ENCODE data around the gene SEC11A. TPM values are rescaled to one million over a fixed set of nuclear protein-coding genes. Genes with fewer than 3 reads are reported as not detected.

SEC11A gene
- total RNA-seq, 1 donor: 202 TPM

DNA sequence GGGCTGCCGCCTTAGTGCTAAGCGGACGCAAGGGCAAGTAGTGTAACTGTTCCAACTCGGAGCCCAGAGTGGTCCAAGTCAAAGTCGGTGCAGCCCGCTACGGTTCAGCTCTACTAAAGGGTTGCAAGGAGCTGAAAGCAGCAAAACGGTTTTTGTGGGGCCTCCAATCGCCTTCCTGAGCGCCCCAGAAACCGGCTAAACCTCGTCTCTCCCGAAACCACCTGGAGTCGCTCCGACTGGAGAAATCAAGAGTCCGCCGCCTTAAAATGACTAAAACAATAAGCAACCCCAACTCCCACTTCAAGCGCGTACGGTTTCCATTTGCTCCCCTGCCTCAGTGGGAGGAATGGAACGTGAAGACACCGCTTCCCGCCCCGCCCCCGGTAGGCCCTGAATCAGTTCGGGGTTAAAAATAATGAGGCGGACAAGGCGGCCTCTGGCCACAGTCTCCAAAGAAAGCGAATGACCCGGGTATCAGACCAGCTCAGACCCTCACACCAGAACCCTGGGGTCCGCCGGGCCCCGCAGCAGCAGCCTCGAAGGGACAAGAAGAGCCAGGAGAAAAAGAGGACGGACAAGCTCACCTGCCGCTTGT lies 401 bp downstream of the SEC11A start:
- peaks cover 11% of the 10 kb centered on the region for H3K36me3 ChIP-seq (ENCODE audit: insufficient read depth, low read length)
- no peaks in the 10 kb centered on the region for H3K27me3 ChIP-seq (ENCODE audit: insufficient read depth, low read length)
- peak overlapping the region; percentile 96 for H3K4me2 ChIP-seq (ENCODE audit: insufficient read depth, low read length)
- H3K27ac ChIP-seq (ENCODE audit: low read depth, low read length): peak overlapping the region; percentile 83
- DNase-seq (ENCODE audit: insufficient read length, low spot score, missing footprints): peak; percentile 43
- no peaks in the 10 kb centered on the region for H3K9me3 ChIP-seq (ENCODE audit: low read depth, low read length)
- H3K4me1 ChIP-seq (ENCODE audit: insufficient read depth, low read length): peaks cover 11% of the 10 kb centered on the region
- H4K20me1 ChIP-seq (ENCODE audit: insufficient read depth, low read length): peaks cover 15% of the 10 kb centered on the region
- H3K4me3 ChIP-seq (ENCODE audit: insufficient read depth, low read length): peak overlapping the region; percentile 98
- H2AFZ ChIP-seq (ENCODE audit: low read length): peak overlapping the region; percentile 98
- TF ChIP-seq, protein P1, sequence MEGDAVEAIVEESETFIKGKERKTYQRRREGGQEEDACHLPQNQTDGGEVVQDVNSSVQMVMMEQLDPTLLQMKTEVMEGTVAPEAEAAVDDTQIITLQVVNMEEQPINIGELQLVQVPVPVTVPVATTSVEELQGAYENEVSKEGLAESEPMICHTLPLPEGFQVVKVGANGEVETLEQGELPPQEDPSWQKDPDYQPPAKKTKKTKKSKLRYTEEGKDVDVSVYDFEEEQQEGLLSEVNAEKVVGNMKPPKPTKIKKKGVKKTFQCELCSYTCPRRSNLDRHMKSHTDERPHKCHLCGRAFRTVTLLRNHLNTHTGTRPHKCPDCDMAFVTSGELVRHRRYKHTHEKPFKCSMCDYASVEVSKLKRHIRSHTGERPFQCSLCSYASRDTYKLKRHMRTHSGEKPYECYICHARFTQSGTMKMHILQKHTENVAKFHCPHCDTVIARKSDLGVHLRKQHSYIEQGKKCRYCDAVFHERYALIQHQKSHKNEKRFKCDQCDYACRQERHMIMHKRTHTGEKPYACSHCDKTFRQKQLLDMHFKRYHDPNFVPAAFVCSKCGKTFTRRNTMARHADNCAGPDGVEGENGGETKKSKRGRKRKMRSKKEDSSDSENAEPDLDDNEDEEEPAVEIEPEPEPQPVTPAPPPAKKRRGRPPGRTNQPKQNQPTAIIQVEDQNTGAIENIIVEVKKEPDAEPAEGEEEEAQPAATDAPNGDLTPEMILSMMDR (IDR thresholded peaks at IDR 0.05; ENCODE audit: extremely low read depth, low read depth, low read length): no peak
- H3K79me2 ChIP-seq (ENCODE audit: insufficient read depth, low read length): peaks cover 54% of the 10 kb centered on the region

DNA sequence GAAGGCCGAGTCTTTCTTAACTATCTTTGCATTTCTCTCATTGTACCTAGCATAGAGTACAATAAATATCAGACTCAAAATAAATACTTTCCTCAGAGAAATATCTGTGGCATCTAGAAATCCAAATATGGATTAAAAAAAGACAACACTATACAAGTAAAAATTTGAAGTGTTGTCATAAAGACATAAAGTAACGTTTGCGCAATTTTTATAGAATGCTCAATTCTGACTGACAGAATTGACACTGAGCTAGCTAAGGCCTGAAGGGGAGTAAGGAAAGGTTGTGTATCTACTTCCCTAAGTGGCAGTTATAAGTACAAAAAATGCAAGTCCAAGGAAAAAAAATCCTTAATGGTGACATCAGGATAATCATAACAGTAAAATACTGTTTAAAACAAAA lies 1.1 kb downstream of the SEC11A start:
- Histone ChIP-seq H3K36me3 (ENCODE audit: insufficient read depth, low read length) (peaks cover 17% of the 10 kb centered on the region), H3K27me3 (ENCODE audit: insufficient read depth, low read length) (no peaks in the 10 kb centered on the region), H3K4me3 (ENCODE audit: insufficient read depth, low read length) (peak overlapping the region; percentile 98), H3K79me2 (ENCODE audit: insufficient read depth, low read length) (peaks cover 60% of the 10 kb centered on the region), H3K27ac (ENCODE audit: low read depth, low read length) (peak overlapping the region; percentile 83), H3K9me3 (ENCODE audit: low read depth, low read length) (no peaks in the 10 kb centered on the region), H4K20me1 (ENCODE audit: insufficient read depth, low read length) (peaks cover 15% of the 10 kb centered on the region), H3K4me2 (ENCODE audit: insufficient read depth, low read length) (peak overlapping the region; percentile 96), H2AFZ (ENCODE audit: low read length) (no peak overlapping the region), H3K4me1 (ENCODE audit: insufficient read depth, low read length) (peaks cover 11% of the 10 kb centered on the region)
- TF ChIP-seq, protein P1 (IDR thresholded peaks at IDR 0.05; ENCODE audit: extremely low read depth, low read depth, low read length): no peak
- DNase-seq (ENCODE audit: insufficient read length, low spot score, missing footprints): peak; percentile 60

DNA sequence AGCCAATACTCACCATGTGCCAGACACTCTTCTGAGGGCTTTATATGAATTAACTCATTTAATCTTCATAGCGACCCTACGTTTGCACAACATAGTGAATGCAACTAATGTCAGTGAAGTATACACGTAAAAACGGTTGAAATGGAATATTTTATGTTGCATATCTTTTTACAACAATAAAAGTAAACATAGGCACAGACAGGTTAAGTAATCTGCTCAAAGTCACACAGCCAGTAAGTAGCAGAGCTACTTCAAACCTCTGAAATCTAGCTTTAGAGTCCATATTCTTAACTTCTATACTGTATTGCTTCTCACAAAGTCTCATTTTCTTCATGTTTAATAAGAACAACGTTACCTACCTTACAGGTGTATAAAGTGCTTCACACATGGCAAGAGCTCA lies 1.6 kb downstream of the SEC11A start:
- peak overlapping the region; percentile 83 for H3K27ac ChIP-seq (ENCODE audit: low read depth, low read length)
- peak overlapping the region; percentile 98 for H3K4me3 ChIP-seq (ENCODE audit: insufficient read depth, low read length)
- peaks cover 20% of the 10 kb centered on the region for H3K36me3 ChIP-seq (ENCODE audit: insufficient read depth, low read length)
- H4K20me1 ChIP-seq (ENCODE audit: insufficient read depth, low read length): peaks cover 15% of the 10 kb centered on the region
- H2AFZ ChIP-seq (ENCODE audit: low read length): no peak overlapping the region
- peaks cover 11% of the 10 kb centered on the region for H3K4me1 ChIP-seq (ENCODE audit: insufficient read depth, low read length)
- peak overlapping the region; percentile 96 for H3K4me2 ChIP-seq (ENCODE audit: insufficient read depth, low read length)
- no peaks in the 10 kb centered on the region for H3K27me3 ChIP-seq (ENCODE audit: insufficient read depth, low read length)
- no peaks in the 10 kb centered on the region for H3K9me3 ChIP-seq (ENCODE audit: low read depth, low read length)
- no peak for DNase-seq (ENCODE audit: insufficient read length, low spot score, missing footprints)
- TF ChIP-seq, protein P1 (IDR thresholded peaks at IDR 0.05; ENCODE audit: extremely low read depth, low read depth, low read length): no peak
- H3K79me2 ChIP-seq (ENCODE audit: insufficient read depth, low read length): peaks cover 65% of the 10 kb centered on the region

DNA sequence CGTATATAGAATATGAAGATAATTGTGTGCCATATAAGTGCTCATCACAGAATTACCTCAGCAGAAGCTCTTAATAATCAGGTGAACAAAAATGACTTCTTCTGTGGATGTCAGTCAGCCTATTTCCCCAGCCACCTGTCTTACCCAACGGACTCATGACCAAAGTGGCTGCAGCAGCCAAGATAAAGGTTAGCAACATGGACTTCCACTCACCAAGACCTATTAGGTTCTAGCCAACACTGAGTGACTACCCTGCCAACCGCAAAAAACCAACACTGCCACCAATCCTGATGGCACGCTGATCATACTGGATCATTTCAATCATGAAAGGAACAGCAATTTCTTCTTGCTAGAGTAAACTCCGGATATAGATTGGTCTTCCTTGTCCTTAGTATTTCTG lies 12.1 kb downstream of the SEC11A start:
- Histone ChIP-seq H3K4me2 (ENCODE audit: insufficient read depth, low read length) (no peak overlapping the region), H4K20me1 (ENCODE audit: insufficient read depth, low read length) (peaks cover 48% of the 10 kb centered on the region), H2AFZ (ENCODE audit: low read length) (no peak overlapping the region), H3K4me1 (ENCODE audit: insufficient read depth, low read length) (peaks cover 3% of the 10 kb centered on the region), H3K4me3 (ENCODE audit: insufficient read depth, low read length) (no peak overlapping the region), H3K27me3 (ENCODE audit: insufficient read depth, low read length) (no peaks in the 10 kb centered on the region), H3K27ac (ENCODE audit: low read depth, low read length) (no peak overlapping the region), H3K36me3 (ENCODE audit: insufficient read depth, low read length) (no peaks in the 10 kb centered on the region), H3K9me3 (ENCODE audit: low read depth, low read length) (no peaks in the 10 kb centered on the region), H3K79me2 (ENCODE audit: insufficient read depth, low read length) (peaks cover 98% of the 10 kb centered on the region)
- TF ChIP-seq, protein P1 (IDR thresholded peaks at IDR 0.05; ENCODE audit: extremely low read depth, low read depth, low read length): no peak
- DNase-seq (ENCODE audit: insufficient read length, low spot score, missing footprints): peak; percentile 14

Data from osteoblast (primary cell).